Dedifferentiated amniotic fluid mesenchymal stem cell (primary cell): ENCODE results near the gene TMEM87A.

Experiments used
- DNase-seq: peaks from one replicate; pipeline ENCODE4 v3.0.0-alpha.2; 2016; ENCODE audit errors: extremely low spot score

The TMEM87A gene

DNA sequence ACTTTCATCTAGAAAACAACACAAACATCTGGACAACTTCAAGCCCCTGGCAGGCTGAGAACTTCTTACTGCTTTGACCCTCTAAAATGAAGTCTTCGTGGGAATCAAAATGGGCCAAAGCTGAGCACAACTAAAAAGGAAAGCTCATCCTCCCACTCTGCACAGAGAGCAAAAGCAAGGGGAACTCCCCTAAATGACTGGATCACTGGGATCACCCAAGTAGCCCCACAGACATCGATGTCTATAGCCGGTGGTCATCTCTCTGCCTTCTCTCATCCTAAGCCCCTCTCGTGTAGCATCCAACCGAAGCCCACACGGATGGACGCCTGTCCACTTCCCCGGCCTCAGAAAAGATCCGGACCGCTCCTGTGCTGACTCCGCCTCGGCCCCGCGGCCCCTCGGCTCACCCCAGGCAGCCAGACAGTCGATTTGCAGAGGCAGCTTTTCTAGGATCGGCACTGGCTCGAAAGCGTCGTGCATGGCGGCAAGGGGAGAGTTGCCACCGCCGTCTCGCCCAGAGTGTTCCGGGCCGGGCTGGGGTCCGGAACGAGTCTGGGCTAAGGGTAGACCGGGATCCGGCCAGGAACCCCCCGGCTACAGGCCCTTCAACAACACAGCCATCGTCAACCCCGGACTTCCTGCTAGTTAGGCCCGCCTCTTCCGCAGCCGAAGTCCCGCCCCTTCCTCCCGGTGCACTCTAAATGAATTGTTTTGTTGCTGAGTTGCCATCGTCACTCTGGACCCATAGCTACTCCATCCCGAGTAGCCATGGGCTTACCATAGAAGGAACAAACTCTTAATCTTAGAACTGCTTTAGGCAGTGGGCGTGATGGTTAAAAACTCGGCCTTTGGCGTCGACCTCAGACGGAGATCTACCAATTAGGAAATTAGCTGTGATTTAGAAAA, 65.3 kb downstream of the TMEM87A start, which contains the start of gene VPS39:
VPS39 (minus strand) TSS at position 631 of the 906 bp plus-strand sequence; CDS start at position 480, 151 bp downstream.
- DNase-seq, result peak; percentile 92

DNA sequence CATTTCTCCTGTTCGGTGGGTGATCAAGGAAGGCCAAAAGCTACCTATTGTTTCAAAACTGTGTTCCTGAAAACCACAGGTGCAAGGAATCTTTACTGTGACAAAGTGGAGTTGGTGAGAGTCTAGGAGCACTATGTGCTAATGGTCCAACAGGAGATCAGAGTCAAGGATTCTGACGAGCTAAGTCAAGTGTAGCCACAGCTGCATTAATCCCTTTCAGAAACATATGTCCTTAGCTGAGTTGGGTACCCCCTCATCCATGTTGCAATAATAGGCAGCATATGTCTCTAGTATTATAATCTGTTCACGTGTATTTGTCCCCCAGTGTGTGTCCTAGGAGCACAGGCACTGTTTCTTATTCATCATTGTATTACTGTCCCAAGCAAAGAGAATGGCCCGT, 66.8 kb downstream of the TMEM87A start:
- no peak for DNase-seq

- DNase-seq, result no peak
Observed at GRCh38 chr15:42203891-42204290, 69.3 kb downstream of the TMEM87A start.

DNA sequence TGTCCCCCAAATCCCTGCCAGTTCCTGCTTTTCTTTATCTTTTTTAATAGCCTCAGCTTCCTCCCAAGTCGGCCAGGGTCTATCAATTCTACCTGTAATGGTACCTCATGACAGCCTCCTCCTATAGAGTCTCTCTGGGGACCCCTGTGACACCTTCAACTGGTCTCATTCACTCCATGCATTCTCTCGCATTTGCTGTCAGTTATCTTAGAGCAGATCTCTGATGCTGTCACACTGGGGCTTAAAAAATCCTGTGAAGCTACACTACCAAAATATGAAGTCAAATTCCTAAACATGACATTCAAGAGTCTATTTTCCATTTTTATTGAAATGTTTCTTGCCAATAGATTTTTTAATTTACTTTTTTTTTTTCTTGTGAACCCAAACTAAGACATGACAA, 70.6 kb downstream of the TMEM87A start:
- DNase-seq, result no peak

DNA sequence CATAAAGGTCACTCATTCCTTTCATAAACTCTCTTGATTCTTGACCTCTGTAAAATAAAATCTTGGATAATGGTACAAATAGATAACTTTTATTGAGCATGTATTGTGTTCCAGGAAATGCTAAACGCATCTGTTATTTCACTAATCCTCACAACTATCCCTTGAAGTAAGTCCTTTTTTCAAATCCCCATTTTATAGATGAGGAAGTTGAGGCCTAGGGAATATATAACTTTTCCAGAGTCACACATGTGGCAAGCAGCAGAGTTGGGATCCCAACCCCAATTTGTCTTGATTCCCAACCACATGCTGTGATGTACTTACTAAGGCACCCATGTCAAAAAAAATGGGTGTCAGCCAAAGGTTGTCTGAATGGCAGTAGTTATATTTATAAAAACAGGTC, 71.4 kb downstream of the TMEM87A start:
- DNase-seq, result no peak

DNA sequence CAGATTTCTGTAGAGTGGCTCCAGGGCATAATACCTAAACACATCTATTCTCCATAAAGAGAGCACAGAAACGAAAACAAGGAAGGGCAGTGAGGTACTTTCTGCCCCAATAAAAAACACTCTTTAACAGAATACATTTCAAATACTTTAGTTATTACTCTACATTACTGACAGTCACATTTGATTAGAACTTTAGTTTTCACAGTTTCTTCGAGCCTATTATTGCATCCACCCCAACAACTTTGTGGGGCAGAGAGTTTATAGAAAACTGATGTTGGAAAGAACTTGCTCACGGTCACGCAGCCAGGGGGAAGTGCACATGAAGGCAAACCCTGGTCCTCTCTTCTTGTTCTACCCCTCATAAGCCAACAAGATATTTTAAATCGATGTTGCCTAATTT, 74.1 kb downstream of the TMEM87A start:
- no peak for DNase-seq

GRCh38 chr15:42198516-42198915, 74.7 kb downstream of the TMEM87A start:
- DNase-seq, result no peak

GRCh38 chr15:42194513-42194912, 78.7 kb downstream of the TMEM87A start:
- no peak for DNase-seq

- DNase-seq, result no peak
Observed at GRCh38 chr15:42193383-42193782, 79.8 kb downstream of the TMEM87A start.

GRCh38 chr15:42191610-42192346, 81.5 kb downstream of the TMEM87A start:
- DNase-seq, result no peak

GRCh38 chr15:42190370-42190769, 82.9 kb downstream of the TMEM87A start:
- DNase-seq, result no peak

DNA sequence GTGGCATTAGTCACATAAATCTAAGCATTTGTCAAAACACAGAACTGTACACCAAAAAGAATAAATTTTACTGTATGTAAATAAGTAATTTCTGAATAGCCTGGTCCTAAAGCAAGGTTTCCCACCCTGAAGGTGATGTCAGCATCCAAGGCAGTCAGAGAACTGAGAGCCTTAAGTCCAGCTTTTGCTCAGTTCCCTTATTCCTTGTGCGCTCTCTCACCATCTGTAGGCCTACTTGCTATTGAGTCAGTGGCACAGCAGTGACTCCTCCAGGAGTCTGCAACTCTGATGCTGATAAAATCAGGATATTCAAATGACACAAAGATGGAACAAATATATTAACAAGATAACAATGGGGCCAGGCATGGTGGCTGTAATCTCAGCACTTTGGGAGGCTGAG, 87.4 kb downstream of the TMEM87A start:
- no peak for DNase-seq

DNA sequence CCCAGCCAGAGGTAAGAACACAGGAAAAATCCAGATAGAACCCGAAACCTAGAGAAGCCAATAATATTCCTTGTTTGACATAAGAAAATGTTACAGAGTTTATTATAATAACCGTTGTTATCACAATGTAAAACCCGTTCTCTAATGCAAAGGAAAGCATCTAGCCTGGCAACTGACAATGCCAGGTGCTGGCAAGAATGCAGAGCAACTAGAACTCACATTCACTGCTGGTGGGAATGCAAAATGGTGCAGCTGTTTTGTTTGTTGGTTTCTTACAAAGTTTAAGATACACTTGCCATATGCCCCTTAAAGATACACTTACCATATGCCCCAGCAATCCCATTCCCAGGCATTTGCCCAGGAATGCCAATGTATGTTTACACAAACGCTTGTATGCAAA, 88.5 kb downstream of the TMEM87A start:
- no peak for DNase-seq

DNA sequence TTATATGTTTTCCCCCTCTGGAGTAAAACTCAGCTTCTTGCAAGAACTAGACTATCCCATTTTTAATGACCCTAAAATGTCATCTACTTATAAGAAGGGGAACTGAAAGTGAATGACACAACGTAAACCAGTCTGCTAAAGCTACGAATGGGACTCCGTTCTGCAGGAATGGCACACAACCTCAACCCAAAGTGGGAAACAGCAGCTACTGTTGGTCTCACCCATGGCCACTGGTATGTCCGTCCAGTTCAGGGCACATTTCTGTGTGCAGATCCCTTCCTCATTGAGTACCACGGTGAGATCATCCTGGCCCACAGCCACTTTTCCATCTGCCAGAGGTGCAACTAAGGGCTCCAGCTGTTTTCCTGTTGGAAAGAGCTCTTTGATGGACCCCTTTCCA, 88.9 kb downstream of the TMEM87A start:
- no peak for DNase-seq

- no peak for DNase-seq
Observed at GRCh38 chr15:42182961-42183360, 90.3 kb downstream of the TMEM87A start.

DNA sequence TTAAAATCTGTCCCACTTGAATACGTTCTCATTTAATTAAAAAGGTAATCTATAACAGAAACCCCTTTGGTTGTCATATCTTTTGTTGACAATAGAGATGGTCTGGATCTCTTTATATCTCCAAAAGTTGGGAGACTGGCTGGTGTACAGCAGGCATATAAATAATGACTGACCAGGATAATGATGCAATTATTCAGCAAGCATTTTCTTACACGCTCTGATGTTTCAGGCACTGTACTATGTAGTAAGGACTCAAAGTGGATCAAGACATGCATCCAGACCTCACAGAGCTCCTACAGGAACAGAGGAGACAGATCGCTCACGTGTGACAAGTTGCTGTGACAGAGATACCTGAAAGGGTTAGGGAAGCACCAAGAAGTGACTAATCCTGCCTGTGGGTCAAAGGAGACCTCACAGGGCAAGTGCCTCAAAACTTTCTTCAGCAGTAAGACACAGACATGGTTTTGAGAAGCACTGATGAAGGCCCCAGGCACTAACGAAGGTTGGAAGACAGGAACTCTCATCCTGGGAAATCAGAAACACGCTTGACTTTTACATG, 90.8 kb downstream of the TMEM87A start:
- DNase-seq, result no peak

GRCh38 chr15:42178056-42178455, 95.2 kb downstream of the TMEM87A start:
- no peak for DNase-seq

DNA sequence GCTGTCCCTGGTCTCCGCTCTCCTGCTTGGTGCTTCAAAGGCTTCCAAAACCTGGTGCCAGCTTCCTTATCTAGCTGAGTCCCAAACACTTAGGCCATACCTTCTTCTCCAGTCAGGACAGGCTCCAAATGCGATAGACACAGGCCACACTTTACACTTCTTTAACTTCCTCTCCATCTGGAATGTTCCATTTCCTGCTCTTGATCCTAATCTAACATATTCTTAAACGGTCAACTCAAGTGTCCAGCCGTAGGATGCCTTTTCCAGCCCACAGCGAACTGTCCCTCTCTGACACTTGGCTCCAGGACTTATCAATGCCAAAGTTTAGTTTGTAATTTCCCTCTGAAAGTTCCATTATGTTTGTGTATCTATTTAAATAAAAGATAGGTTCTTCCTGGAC, 97.6 kb downstream of the TMEM87A start:
- no peak for DNase-seq

DNA sequence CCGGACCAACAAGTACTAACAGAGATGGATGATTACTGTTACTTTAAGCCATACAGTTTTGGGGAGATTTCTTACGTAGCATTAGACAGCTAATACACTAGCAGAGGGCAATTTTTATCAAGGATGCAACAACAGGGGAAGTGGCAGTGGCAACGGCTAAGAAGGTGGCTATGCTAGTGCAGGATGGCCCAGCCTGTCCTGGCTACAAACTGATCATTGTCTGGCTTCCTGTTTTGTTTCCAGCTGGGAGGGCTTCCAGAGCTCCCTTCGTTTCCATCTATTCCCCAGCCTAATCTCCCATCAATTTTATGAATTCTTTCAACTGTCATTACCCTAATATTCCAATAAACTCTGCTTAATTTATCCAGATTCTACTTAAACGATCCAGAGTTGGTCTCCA, 100.8 kb downstream of the TMEM87A start:
- no peak for DNase-seq

- DNase-seq, result no peak
Observed at GRCh38 chr15:42171795-42172194, 101.4 kb downstream of the TMEM87A start.

GRCh38 chr15:42171122-42171521, 102.1 kb downstream of the TMEM87A start:
- no peak for DNase-seq

GRCh38 chr15:42166225-42166940, 106.8 kb downstream of the TMEM87A start:
- DNase-seq, result no peak
